H1 (cell line): Measurements from ENCODE around the gene MGMT. TPM values are rescaled to one million over a fixed set of nuclear protein-coding genes. Genes with fewer than 3 reads are reported as not detected.
"Not testable (repeated sequence)": the region's sequence is repeated elsewhere in the genome, so short reads cannot be mapped to it uniquely, and the experiment has no call there.

Source experiments
- CTCF ChIA-PET: fragments of 300-600 bp; sonication (Branson Sonifier 250); formaldehyde crosslinking; loops from one replicate; lab custom pipeline; 2021; ENCODE audit not compliant: partially characterized antibody; lab: Charles Lee
- POLR2A ChIA-PET: fragments of 300-600 bp; sonication (Branson Sonifier 250); formaldehyde crosslinking; loops from one replicate; lab custom pipeline; 2021; ENCODE audit warnings: inconsistent platforms; ENCODE audit not compliant: partially characterized antibody; lab: Charles Lee
- DNase-seq, 2 experiments: peaks; one replicate each; pipeline versions ENCODE4 v3.0.0 to v3.0.0-alpha.2; 2010 to 2022; ENCODE audit warnings: low spot score in 2 of 2, low read depth in 1 of 2, mixed read lengths in 1 of 2
- FAIRE-seq: peaks from 2 replicates; lab custom pipeline; 2011; peaks lifted over from hg19 to GRCh38; lab: Jason Lieb, UNC
- H2AFZ ChIP-seq: 2 replicates; pipeline ENCODE4 v1.8.1; 2012; ENCODE audit warnings: low read length, inconsistent platforms
- H2AK5ac ChIP-seq: 2 replicates; pipeline ENCODE4 v1.6.1; 2013; ENCODE audit warnings: low read depth, low read length
- H2BK120ac ChIP-seq: replicated peaks from 2 replicates; pipeline ENCODE3; 2013; ENCODE audit warnings: low read depth, low read length, inconsistent platforms
- H2BK12ac ChIP-seq: 2 replicates; pipeline ENCODE4 v1.6.1; 2013; ENCODE audit warnings: low read depth, low read length
- H2BK15ac ChIP-seq: 2 replicates; pipeline ENCODE4 v1.6.1; 2013; ENCODE audit warnings: low read length
- H2BK20ac ChIP-seq: 2 replicates; pipeline ENCODE4 v1.6.1; 2013; ENCODE audit warnings: low read length
- H2BK5ac ChIP-seq: 2 replicates; pipeline ENCODE4 v1.6.1; 2013; ENCODE audit warnings: low read depth, low read length
- H3K14ac ChIP-seq: 2 replicates; pipeline ENCODE4 v1.6.1; 2013; ENCODE audit warnings: inconsistent platforms; ENCODE audit not compliant: insufficient read length
- H3K18ac ChIP-seq: 2 replicates; pipeline ENCODE4 v1.6.1; 2013; ENCODE audit warnings: low read length; ENCODE audit errors: extremely low read depth
- H3K23ac ChIP-seq: 2 replicates; pipeline ENCODE4 v1.6.1; 2013; ENCODE audit warnings: inconsistent platforms; ENCODE audit not compliant: insufficient read length
- H3K23me2 ChIP-seq: 2 replicates; pipeline ENCODE4 v1.6.1; 2013; ENCODE audit warnings: low read depth, low read length
- H3K27ac ChIP-seq: 2 replicates; pipeline ENCODE4 v1.6.1; 2011; ENCODE audit warnings: low read depth, low read length, inconsistent platforms
- H3K27me3 ChIP-seq, 4 experiments: replicated peaks in 1 of 4; 1 replicate in 1 of 4; 2 replicates in 3 of 4; pipeline versions ENCODE4 v1.6.1 to v1.8.1; 2011 to 2013; ENCODE audit warnings: low read length in 3 of 4, mild to moderate bottlenecking in 3 of 4, inconsistent platforms in 2 of 4, mixed read lengths in 2 of 4, moderate library complexity in 1 of 4; ENCODE audit not compliant: control insufficient read depth in 3 of 4, insufficient read depth in 3 of 4; ENCODE audit errors: extremely low read depth in 1 of 4
- H3K36me3 ChIP-seq, 4 experiments: 2 replicates each; pipeline versions ENCODE4 v1.6.1 to v1.8.1; 2011 to 2013; ENCODE audit warnings: mild to moderate bottlenecking in 4 of 4, low read length in 3 of 4, moderate library complexity in 2 of 4, control low read depth in 1 of 4, inconsistent platforms in 1 of 4; ENCODE audit not compliant: insufficient read depth in 4 of 4, control insufficient read depth in 2 of 4
- H3K4ac ChIP-seq: replicated peaks from 2 replicates; pipeline ENCODE3; 2013; ENCODE audit warnings: low read length, low read depth, mixed read lengths, inconsistent platforms; ENCODE audit not compliant: insufficient read length
- H3K4me1 ChIP-seq, 4 experiments: replicated peaks in 1 of 4; 1 replicate in 1 of 4; 2 replicates in 3 of 4; pipeline versions ENCODE4 v1.6.1 to v1.8.1; 2011 to 2013; ENCODE audit warnings: low read length in 3 of 4, inconsistent platforms in 2 of 4, mixed read lengths in 1 of 4; ENCODE audit not compliant: insufficient read depth in 4 of 4, control insufficient read depth in 3 of 4
- H3K4me2 ChIP-seq, 2 experiments: 2 replicates each; pipeline versions ENCODE4 v1.6.1 to v1.8.1; 2011 to 2013; ENCODE audit warnings: low read depth in 2 of 2, low read length in 2 of 2, control low read depth in 1 of 2, inconsistent platforms in 1 of 2, mild to moderate bottlenecking in 1 of 2; ENCODE audit not compliant: insufficient read depth in 1 of 2
- H3K4me3 ChIP-seq, 4 experiments: fragments of 200-600, 300-600 bp in 1 of 4; sonication (generic), shearing (Covaris generic), sonication (Bioruptor Twin) in 1 of 4; 2 replicates each; pipeline versions ENCODE4 v1.5.1 to v1.8.1; 2011 to 2016; ENCODE audit warnings: low read length in 4 of 4, low read depth in 3 of 4, control low read depth in 2 of 4, inconsistent platforms in 2 of 4, mild to moderate bottlenecking in 2 of 4, mixed read lengths in 1 of 4, moderate library complexity in 1 of 4; ENCODE audit not compliant: insufficient read depth in 2 of 4; ENCODE audit errors: extremely low read depth in 1 of 4
- H3K56ac ChIP-seq: replicated peaks from 2 replicates; pipeline ENCODE3; 2013; ENCODE audit warnings: low read depth, mild to moderate bottlenecking, mixed read lengths, low read length, inconsistent platforms; ENCODE audit not compliant: insufficient read length
- H3K79me1 ChIP-seq: 2 replicates; pipeline ENCODE4 v1.6.1; 2013; ENCODE audit warnings: low read depth, low read length, control low read depth
- H3K79me2 ChIP-seq, 2 experiments: 2 replicates each; pipeline versions ENCODE4 v1.6.1 to v1.8.1; 2012 to 2013; ENCODE audit warnings: low read length in 2 of 2, mild to moderate bottlenecking in 2 of 2, inconsistent platforms in 1 of 2; ENCODE audit not compliant: insufficient read depth in 2 of 2, control insufficient read depth in 1 of 2
- H3K9ac ChIP-seq, 4 experiments: replicated peaks in 1 of 4; 1 replicate in 1 of 4; 2 replicates in 3 of 4; pipeline versions ENCODE4 v1.6.1 to v1.8.1; 2011 to 2013; ENCODE audit warnings: low read depth in 3 of 4, low read length in 3 of 4, control low read depth in 2 of 4, mild to moderate bottlenecking in 2 of 4, moderate library complexity in 2 of 4, inconsistent platforms in 1 of 4; ENCODE audit errors: extremely low read depth in 1 of 4
- H3K9me3 ChIP-seq, 2 experiments: 2 replicates each; pipeline versions ENCODE4 v1.6.1 to v1.8.1; 2012 to 2013; ENCODE audit warnings: mild to moderate bottlenecking in 2 of 2, moderate library complexity in 2 of 2, control low read depth in 1 of 2, inconsistent platforms in 1 of 2, low read depth in 1 of 2, low read length in 1 of 2, mixed read lengths in 1 of 2; ENCODE audit not compliant: insufficient read depth in 2 of 2
- H4K20me1 ChIP-seq, 2 experiments: replicated peaks in 1 of 2; 2 replicates each; pipeline versions ENCODE3 to v1.8.1; 2011 to 2013; ENCODE audit warnings: inconsistent platforms in 2 of 2, low read length in 2 of 2, mild to moderate bottlenecking in 1 of 2; ENCODE audit not compliant: insufficient read depth in 2 of 2, control insufficient read depth in 1 of 2
- H4K5ac ChIP-seq: 2 replicates; pipeline ENCODE4 v1.6.1; 2013; ENCODE audit warnings: low read length, low read depth, mixed read lengths, inconsistent platforms; ENCODE audit not compliant: insufficient read length
- H4K8ac ChIP-seq: 2 replicates; pipeline ENCODE4 v1.8.0; 2013; ENCODE audit warnings: mild to moderate bottlenecking, moderate library complexity, low read length, inconsistent platforms; ENCODE audit not compliant: insufficient read depth; ENCODE audit errors: extremely low read depth
- H4K91ac ChIP-seq: replicated peaks from 2 replicates; pipeline ENCODE3; 2013; ENCODE audit warnings: low read length, mixed read lengths, inconsistent platforms; ENCODE audit not compliant: insufficient read length
- WGBS, 2 experiments: shearing (Covaris generic) in 1 of 2; methylation state at CpG; one replicate each; pipeline versions ENCODE4 v1.1.6 to v1.1.7; 2013 to 2015; ENCODE audit warnings: low lambda C conversion rate in 2 of 2, mixed read lengths in 2 of 2, inconsistent platforms in 1 of 2, low coverage in 1 of 2, missing lambda C conversion rate in 1 of 2; ENCODE audit not compliant: insufficient replicate concordance in 2 of 2, insufficient coverage in 1 of 2, insufficient read length in 1 of 2; ENCODE audit errors: extremely low coverage in 1 of 2, missing lambda C conversion rate in 1 of 2; 5-methylcytosine and 5-hydroxymethylcytosine counted together
- polyA plus RNA-seq, 7 experiments: library from polyadenylated mRNA; depleted of rRNA in 3 of 7; stranded (reverse) in 5 of 7; unstranded in 2 of 7; fragments of >200 nt in 5 of 7; fragments of 200-250 nt in 2 of 7; gene quantifications; 1 replicate in 5 of 7; 2 replicates in 1 of 7; 4 replicates in 1 of 7; pipeline versions ENCODE4 v1.2.1 to v1.2.3, GENCODE V29; 2011 to 2013; ENCODE audit warnings: missing spikeins in 2 of 7, mixed read lengths in 2 of 7
- total RNA-seq: library from RNA; stranded (reverse); fragmentation: NEBNext Ultra II Directional; extraction: Animal tissue kit (Norgen Biotek cat#: 25700); gene quantifications from 2 replicates; pipeline ENCODE4 v1.2.1, GENCODE V29; 2021

The MGMT gene
- total and polyA plus RNA-seq, 2 of the 8 experiments (the other 6 are each of a cell fraction or from before 2014, with no cell fraction given), result 9.9 to 10.7 TPM

DNA sequence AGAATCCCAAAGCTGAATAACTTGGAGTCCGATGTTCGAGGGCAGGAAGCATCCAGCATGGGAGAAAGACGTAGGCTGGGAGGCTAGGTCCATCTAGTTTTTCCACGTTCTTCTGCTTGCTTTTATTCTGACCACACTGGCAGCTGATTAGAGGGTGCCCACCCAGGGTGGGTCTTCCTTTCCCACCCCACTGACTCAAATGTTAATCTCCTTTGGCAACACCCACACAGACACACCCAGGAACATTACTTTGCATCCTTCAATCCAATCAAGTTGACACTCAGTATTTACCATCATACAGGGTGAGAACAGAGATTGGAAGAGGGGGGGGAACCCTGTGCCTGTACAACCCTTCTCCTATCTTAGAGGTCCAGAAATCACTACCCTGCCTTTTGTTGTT lies 31.3 kb upstream of the MGMT start:
- H2BK20ac ChIP-seq, H3K56ac ChIP-seq, H3K9me3 ChIP-seq, H2BK120ac ChIP-seq, H3K23ac ChIP-seq, CTCF ChIA-PET, H4K8ac ChIP-seq, H2BK15ac ChIP-seq, H4K5ac ChIP-seq, H4K91ac ChIP-seq, H2BK12ac ChIP-seq, H3K23me2 ChIP-seq, H4K20me1 ChIP-seq, H2BK5ac ChIP-seq, FAIRE-seq, H2AFZ ChIP-seq, H3K36me3 ChIP-seq, H3K79me2 ChIP-seq, H3K4ac ChIP-seq, H3K14ac ChIP-seq, H3K4me2 ChIP-seq, DNase-seq, H2AK5ac ChIP-seq, H3K18ac ChIP-seq, H3K27me3 ChIP-seq, H3K27ac ChIP-seq, H3K4me3 ChIP-seq, H3K9ac ChIP-seq, H3K4me1 ChIP-seq, H3K79me1 ChIP-seq, POLR2A ChIA-PET: not testable (repeated sequence)
- 92% methylated on average over 4 of the region's 4 CpGs; no CpG with 5 or more reads in 1 of the 2 experiments for WGBS, 2 experiments
